Ishikawa (cell line): ENCODE data around the gene INHBE.

Source experiments
- CEBPB ChIP-seq: IDR thresholded peaks from 2 replicates; pipeline ENCODE4 v1.6.1; 2012
- CREB1 ChIP-seq: IDR thresholded peaks from 2 replicates; pipeline ENCODE4 v1.6.1; 2012; ENCODE audit warnings: low read depth
- EGR1 ChIP-seq: IDR thresholded peaks from 2 replicates; pipeline ENCODE4 v1.6.1; 2012
- EP300 ChIP-seq: IDR thresholded peaks from 2 replicates; pipeline ENCODE4 v1.6.1; 2012; ENCODE audit warnings: borderline replicate concordance
- FOXM1 ChIP-seq: IDR thresholded peaks from 2 replicates; pipeline ENCODE4 v1.6.1; 2012; ENCODE audit warnings: low read depth, borderline replicate concordance
- MAX ChIP-seq: IDR thresholded peaks from 2 replicates; pipeline ENCODE4 v1.6.1; 2012
- NFIC ChIP-seq: IDR thresholded peaks from 2 replicates; pipeline ENCODE4 v1.6.1; 2012
- RAD21 ChIP-seq: IDR thresholded peaks from 2 replicates; pipeline ENCODE4 v1.6.1; 2012; ENCODE audit warnings: low read depth
- TAF1 ChIP-seq: IDR thresholded peaks from 2 replicates; pipeline ENCODE4 v1.6.1; 2012; ENCODE audit warnings: low read depth, mild to moderate bottlenecking
- TCF12 ChIP-seq: IDR thresholded peaks from 2 replicates; pipeline ENCODE4 v1.6.1; 2012; ENCODE audit warnings: low read depth
- TEAD4 ChIP-seq: IDR thresholded peaks from 2 replicates; pipeline ENCODE4 v1.6.1; 2012
- YY1 ChIP-seq: IDR thresholded peaks from 2 replicates; pipeline ENCODE4 v1.6.1; 2012; ENCODE audit warnings: low read depth
- ZBTB7A ChIP-seq: IDR thresholded peaks from 2 replicates; pipeline ENCODE4 v1.6.1; 2012; ENCODE audit warnings: low read depth
- TF ChIP-seq, protein P1 (sequence below): IDR thresholded peaks from 2 replicates; pipeline ENCODE4 v1.6.1; 2012; ENCODE audit warnings: low read depth, mild to moderate bottlenecking
- TF ChIP-seq, protein P2 (sequence below): IDR thresholded peaks from 2 replicates; pipeline ENCODE4 v1.6.1; 2012

Gene INHBE

DNA sequence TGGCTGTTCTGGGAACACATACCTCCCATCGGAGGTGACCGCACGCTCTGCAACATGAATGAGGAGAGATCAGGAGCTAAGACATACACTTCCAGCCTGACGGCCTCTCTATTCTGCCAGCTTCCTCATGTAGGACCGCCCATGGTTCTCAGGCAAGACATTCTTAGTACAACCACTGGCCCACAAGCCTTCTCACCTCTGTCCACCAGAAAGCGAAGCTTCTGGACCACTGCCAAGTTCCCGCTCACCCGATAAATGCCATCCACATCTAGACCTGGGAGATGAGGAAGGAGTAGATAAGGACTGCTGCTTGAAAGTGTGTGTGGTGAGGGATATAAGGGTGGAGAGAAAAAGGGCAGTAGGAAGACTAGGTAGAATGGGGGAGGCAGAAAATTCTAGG lies 19.3 kb downstream of the INHBE start:
- TF ChIP-seq, protein P1, sequence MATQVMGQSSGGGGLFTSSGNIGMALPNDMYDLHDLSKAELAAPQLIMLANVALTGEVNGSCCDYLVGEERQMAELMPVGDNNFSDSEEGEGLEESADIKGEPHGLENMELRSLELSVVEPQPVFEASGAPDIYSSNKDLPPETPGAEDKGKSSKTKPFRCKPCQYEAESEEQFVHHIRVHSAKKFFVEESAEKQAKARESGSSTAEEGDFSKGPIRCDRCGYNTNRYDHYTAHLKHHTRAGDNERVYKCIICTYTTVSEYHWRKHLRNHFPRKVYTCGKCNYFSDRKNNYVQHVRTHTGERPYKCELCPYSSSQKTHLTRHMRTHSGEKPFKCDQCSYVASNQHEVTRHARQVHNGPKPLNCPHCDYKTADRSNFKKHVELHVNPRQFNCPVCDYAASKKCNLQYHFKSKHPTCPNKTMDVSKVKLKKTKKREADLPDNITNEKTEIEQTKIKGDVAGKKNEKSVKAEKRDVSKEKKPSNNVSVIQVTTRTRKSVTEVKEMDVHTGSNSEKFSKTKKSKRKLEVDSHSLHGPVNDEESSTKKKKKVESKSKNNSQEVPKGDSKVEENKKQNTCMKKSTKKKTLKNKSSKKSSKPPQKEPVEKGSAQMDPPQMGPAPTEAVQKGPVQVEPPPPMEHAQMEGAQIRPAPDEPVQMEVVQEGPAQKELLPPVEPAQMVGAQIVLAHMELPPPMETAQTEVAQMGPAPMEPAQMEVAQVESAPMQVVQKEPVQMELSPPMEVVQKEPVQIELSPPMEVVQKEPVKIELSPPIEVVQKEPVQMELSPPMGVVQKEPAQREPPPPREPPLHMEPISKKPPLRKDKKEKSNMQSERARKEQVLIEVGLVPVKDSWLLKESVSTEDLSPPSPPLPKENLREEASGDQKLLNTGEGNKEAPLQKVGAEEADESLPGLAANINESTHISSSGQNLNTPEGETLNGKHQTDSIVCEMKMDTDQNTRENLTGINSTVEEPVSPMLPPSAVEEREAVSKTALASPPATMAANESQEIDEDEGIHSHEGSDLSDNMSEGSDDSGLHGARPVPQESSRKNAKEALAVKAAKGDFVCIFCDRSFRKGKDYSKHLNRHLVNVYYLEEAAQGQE = no peak
- TF ChIP-seq TCF12 (no peak), NFIC (peak; percentile 48; the same call in 1 of the 2 replicates)

GRCh38 chr12:57474862-57475261 lies 19.8 kb downstream of the INHBE start:
- TF ChIP-seq MAX (no peak), TEAD4 (no peak), EP300 (no peak), FOXM1 (no peak), TCF12 (no peak), EGR1 (no peak), CREB1 (no peak)
- TF ChIP-seq, protein P1 = no peak
- TF ChIP-seq, protein P2, sequence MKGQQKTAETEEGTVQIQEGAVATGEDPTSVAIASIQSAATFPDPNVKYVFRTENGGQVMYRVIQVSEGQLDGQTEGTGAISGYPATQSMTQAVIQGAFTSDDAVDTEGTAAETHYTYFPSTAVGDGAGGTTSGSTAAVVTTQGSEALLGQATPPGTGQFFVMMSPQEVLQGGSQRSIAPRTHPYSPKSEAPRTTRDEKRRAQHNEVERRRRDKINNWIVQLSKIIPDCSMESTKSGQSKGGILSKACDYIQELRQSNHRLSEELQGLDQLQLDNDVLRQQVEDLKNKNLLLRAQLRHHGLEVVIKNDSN = no peak

DNA sequence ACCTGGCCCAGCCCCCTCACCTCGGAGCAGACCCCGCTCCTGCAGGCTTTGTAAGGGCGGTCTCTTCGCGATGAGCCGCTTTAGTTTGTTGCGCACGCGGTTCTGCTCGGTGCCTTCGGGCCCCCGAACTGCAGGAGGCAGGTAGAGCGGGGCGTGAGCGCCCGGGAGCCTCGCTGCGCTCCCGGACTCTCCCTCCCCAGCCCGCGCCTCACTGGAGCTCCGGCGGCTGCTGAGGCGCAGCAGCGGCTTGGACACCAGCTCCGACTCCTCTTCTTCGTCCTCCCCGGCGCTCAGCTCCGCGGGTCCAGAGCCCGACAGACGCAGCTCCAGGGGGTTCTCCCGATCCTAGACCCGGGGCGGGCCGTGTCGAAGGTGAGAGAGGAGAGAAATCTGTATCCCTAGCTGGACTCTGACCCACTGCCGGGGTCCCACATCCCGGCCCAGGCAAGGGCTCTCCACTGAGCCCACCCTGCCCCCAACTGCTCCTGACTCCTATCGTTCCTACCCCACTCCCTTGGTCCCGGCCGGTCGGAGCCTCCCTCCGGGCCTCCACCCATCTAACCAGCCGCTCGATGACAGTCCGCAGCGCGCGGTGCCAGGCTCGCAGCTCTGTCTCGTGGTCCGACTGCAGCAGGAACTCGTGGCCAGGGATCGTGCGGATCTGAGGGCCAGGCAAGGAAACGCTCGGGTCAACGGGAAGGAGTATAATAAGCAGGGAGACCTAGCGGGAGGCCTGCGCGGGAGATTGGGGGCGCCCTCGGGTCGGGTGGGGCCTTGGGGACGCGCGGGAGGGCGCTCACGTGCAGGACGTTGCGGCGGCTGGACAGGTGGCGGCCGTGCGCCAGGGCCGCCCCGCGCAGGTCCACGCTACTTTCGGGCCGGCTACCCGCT lies 20.4 kb downstream of the INHBE start:
- no peak for TF ChIP-seq CREB1
- TF ChIP-seq TCF12 = no peak
- no peak for TF ChIP-seq CEBPB
- TF ChIP-seq, protein P1 = no peak
- no peak for TF ChIP-seq EP300
- no peak for TF ChIP-seq RAD21
- no peak for TF ChIP-seq FOXM1
- no peak for TF ChIP-seq YY1
- TF ChIP-seq TAF1 = no peak
- TF ChIP-seq NFIC = no peak
- TF ChIP-seq ZBTB7A = no peak
- TF ChIP-seq, protein P2 = no peak

GRCh38 chr12:57476162-57476992 lies 21.3 kb downstream of the INHBE start:
- TF ChIP-seq EGR1 (no peak), TAF1 (no peak), CREB1 (no peak), FOXM1 (no peak), RAD21 (no peak), ZBTB7A (no peak), CEBPB (no peak)
- TF ChIP-seq, protein P2 = no peak
